Measurements from ENCODE around the gene NDUFA7.
"Not testable (repeated sequence)": the region's sequence is repeated elsewhere in the genome, so short reads cannot be mapped to it uniquely, and the experiment has no call there.

The NDUFA7 gene

DNA sequence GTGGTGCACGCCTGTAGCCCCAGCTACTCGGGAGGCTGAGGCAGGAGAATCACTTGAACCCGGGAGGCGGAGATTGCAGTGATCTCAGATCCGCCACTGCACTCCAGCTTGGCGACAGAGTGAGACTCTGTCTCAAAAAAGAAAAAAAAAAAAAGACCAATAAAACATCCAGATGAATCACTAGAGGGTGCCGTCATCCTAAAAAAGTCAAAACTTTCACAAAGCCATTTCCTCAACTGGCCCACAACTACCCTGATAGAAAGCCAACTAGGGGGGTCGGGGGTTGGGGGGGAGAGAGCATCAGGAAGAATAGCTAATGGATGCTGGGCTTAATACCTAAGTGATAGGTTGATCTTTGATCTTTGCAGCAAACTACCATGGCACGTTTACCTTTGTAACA, 2.3 kb downstream of the NDUFA7 start:
- DNase-seq, result not testable (repeated sequence)

DNA sequence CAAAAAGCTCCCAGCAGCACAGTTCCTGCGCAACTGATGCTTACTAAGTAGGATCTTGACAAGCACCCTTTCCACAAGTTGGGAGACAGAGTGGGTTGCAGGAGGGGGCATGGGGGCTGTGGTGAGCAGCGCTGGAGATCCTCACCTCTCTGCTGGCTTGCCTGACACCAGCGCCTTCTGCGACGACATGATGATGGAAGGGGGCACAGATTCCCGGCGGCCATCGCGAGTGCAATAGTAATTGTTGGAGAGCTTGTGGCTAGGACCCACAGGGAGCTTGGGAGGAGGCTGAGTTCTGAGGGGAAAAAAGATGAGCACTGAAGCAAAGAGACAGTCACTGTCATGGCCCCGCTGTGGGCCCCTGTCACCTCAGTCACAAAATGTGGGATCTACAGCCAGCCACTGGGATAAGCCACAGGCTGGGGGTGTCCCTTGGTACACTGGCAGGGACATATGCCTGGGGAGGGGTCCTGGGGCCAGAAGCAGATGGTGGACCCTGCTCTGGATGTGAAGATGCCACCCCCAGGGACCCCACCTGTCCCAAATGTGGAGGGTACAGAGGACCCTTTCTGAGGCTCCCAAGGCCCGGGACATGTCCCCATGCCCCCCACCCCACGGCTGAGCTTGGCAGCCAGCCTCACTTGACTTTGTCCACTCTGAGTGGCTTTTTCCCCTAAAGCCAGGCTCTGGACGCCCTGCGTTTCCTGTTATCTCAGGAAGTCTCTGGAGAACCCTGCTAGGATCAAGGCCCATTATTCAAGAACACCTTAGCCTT, 4.6 kb downstream of the NDUFA7 start:
- no peak for DNase-seq

GRCh38 chr19:8314981-8315640, 6.1 kb downstream of the NDUFA7 start:
- DNase-seq, result not testable (repeated sequence)

DNA sequence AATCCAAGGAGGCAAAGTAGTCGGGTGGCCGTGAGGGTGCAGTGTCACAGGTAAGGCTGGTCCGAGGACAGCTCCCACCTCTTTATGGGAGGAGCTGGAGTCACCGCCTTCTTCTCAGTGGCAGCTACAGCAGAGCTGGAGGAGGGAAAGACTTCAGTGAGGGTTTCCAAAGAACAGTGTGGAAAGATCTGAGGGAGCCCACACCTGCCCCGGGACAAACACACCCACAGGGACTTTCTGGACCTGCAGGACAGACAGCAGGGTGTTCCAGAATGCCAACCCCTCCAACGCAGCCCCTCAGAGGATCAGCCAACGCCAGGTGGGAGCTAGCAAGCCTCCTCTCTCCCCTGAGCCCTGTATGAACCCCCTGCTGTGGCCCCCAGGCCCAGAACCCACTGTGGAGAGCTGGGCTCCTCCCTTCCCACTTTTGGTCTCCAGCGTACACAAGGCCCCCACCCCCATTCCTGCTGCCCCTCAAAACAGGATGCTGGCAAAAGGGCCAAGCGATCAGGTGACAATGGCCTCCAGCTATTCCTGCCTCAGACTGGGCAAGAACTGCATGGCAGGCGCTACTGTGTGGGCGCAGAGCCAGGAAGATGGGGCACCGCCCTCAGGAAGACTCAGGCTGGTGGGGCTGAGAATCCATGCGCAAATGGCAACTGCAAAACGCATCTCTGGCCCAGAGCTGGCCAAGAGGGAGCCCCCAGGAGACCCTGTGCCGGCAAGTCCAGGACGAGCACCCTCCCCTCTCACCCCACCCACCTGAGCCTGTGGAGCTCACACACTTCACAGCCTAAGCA, 9.5 kb downstream of the NDUFA7 start:
- no peak for DNase-seq

DNA sequence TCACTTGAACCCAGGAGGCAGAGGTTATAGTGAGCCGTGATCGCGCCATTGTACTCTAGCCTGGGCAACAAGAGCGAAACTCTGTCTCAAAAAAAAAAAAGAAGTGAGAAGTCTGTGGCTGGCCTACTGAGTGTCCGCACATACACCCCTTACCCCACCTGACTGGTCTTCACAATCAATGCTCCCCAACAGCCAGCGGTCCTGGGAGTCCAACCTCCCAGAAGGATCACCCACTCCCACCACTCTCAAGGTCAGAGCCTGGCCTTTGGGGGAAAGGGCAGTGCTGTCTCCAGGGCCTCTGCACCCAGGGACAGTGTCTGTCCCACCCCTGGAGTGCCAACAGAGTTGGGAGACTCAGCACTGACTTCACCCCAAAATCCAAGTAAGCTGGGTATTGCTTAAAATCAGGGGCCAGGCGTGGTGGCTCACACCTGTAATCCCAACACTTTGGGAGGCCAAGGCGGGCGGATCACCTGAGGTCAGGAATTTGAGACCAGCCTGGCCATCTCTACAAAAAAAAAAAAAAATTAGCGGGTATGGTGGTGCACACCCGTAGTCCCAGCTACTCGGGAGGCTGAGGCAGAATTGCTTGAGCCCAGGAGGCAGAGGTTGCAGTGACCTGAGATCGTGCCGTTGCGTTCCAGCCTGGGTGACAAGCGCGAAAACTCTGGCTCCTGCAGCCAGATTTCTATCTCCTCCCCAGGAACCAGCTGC, 10.7 kb downstream of the NDUFA7 start:
- no peak for DNase-seq

DNA sequence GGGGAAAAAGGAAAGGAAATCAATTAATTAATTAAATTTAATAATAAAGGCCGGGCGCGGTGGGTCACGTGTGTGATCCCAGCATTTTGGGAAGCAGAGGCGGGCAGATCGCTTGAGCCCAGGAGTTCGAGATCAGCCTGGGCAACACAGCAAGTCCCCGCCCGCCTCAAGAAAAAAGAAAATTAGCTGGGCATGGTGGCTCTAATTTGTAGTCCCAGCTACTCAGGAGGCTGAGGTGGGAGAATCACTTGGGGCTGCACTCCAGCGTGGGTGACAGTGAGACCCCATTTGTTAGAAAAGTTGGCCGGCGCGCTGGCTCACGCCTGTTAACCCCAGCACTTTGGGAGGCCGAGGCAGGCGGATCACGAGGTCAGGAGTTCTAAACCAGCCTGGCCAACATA, 12.3 kb downstream of the NDUFA7 start:
- DNase-seq, result no peak

DNA sequence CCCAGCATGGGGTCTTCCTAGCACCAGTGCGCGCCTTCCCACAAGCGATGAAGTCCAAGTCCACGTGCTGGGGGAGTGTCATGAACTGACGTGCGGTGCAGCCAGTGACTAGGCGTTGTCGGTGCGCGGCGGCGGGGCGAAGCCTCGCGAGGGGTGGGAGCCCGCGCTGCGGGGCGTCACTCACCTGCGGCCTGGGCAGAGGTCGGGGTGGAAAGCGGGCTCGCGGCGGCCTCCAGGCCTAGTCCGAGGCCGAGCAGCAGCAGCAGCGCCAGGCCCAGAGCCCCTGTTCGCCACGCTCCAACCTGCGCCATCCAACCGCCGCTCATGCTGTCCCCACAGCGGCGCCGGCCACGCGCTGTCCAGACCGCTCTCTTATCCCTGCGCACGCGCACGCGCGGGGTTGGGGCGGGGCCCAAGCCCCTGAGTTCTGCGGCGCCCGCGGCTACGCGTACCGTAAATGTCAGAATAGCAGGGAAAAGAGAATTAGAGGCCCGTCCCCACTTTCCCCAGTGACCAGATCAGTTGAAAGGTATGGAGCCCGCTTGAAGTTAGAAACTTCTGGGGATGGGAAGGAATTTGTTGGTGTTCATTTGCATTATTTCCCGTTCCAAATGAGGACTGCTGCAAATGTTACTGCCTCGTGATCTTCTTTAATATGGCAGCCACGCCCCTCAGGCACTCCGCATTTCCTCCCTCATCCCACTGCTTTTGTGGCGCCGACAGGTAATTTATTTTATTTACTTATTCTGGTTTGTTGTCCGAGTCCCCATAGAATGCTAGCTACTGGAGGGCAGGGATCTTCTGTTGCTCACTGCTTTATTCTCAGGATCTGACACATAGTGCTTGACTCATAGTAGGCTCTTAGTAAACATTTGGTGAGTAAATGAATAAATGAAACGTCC, 13.0 kb downstream of the NDUFA7 start, which contains the start of gene CD320:
TSS of gene CD320 (minus strand) at position 394 of the 902 bp plus-strand sequence. CDS start at position 326, 68 bp downstream.
- DNase-seq, result peak; percentile 88

DNA sequence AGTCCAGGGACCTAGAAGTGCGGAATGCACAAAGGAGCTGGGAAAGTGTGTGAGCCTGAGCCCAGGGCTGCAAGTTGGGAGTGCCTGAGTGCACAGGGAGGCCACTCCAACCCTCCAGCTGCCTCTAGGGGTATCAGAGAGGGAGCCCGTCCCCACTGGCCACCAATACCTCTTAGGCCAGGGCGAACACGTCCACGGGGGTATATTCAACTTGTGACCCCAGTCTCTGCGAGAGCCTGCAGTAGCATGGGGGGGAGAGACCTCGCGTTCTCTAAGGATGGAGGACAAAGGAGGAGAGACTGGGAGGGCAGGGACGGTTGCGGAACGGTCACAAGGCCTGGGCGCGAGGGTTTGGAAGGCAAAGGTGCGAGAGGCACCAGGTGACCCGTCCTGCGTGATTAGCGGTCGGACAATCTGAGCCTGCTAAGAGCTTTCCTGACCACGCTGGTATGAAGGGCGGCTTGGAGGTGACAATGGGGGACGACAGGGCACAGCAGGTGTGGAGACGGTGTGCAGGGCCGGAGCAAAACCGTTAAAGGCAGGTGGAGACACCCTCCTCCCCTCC, 13.7 kb downstream of the NDUFA7 start:
- DNase-seq, result no peak

- no peak for DNase-seq
These were observed 14.7 kb downstream of the NDUFA7 start for GRCh38 chr19:8306235-8307054.

DNA sequence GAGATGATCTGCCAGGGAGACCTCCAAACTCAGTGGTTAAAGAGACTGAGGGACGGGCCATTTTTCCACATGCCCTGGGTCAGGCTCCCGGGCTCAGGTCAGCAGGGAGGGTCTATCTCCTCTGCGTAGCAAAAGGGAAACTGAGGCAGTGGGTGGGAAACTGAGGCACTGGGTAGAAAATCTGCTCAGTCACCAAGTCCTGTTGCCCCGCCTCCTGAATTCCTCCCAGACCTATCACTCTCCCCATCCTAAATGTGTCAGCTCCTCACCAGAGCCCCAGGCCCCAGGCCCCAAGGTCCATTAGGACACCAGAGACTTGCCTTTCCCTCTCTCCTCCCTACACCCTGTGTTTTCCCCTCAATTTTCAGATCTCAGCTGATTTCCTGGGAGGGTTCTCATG, 15.4 kb downstream of the NDUFA7 start:
- DNase-seq, result no peak

- DNase-seq, result peak; percentile 15
These were observed 16.1 kb downstream of the NDUFA7 start for GRCh38 chr19:8304841-8305621.

DNA sequence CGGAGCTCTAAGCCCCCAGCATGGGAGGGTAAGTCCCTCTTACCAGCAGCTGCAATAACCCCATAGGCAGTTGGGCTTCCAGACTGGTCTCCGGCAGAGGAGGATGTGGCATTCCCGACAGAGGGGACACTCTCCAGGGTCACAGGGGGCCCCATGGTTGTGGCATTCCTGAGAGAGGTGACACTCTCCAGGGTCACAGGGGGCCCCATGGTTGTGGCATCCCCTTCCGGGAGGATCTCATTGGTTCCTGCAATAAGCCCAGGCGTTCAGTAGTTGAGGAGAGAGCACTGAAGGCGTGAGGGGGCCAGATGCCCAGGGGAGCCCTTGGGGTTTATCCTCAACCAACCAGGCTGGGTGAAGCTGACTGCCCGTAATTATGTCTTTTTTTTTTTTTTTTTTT, 18.4 kb downstream of the NDUFA7 start:
- no peak for DNase-seq

DNA sequence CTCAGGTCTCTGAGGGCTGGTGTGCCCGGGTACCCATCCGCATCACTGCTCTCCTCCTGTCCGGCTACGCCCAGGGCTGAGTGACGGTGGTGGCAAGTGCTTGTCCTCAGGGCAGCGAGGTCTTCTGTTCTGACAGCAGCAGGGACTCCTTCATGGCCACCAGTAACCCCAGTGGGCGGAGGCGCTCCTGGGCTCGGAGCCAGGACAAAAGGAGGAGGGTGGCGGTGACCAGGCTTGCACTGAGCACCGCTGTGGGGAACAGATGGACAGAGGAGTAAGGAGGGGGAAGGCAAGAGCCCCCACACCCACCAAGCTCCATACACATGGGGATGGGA, 18.9 kb downstream of the NDUFA7 start:
- peak; percentile 8 for DNase-seq

DNA sequence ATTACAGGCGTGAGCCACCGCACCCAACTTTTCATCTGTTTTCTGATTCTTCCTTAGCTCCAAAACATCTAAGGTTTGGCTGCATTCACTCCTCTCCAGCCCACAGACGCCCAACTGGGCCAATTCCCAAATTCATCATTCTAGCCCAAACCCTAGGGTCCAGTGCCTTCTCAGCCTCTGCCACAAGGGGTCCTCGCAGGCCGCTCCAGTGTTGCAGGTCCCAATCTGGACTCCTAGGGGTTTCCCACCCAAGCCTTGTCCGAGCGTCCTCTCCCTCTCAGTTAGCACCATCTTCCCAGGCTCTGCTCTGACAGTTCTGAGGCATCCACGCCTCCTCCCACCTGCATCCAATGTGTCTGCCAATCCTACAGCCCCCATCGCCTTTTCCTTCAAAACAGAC, 29.8 kb downstream of the NDUFA7 start:
- not testable (repeated sequence) for DNase-seq

DNA sequence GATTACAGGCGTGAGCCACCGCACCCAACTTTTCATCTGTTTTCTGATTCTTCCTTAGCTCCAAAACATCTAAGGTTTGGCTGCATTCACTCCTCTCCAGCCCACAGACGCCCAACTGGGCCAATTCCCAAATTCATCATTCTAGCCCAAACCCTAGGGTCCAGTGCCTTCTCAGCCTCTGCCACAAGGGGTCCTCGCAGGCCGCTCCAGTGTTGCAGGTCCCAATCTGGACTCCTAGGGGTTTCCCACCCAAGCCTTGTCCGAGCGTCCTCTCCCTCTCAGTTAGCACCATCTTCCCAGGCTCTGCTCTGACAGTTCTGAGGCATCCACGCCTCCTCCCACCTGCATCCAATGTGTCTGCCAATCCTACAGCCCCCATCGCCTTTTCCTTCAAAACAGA, 44.7 kb downstream of the NDUFA7 start:
- DNase-seq, result not testable (repeated sequence)

DNA sequence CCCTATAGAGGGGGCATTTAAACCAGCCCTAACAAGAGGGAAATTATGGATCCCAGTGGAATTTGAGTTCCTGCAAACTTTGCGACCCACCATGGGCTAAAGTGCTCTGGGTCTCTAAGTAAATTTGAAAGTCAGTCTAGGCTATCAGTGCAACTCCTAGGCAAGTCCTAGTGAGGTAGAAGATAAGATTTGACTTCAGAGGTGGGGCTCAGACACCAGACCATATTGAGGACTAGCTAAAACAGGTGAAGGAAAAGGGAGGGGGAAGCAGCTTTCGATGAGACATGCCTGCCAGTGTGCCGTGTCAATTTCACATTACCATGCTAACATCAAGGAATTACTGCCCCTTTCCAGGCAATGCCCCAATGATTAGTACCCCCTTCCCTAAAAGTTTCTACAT, 51.5 kb downstream of the NDUFA7 start:
- no peak for DNase-seq

DNA sequence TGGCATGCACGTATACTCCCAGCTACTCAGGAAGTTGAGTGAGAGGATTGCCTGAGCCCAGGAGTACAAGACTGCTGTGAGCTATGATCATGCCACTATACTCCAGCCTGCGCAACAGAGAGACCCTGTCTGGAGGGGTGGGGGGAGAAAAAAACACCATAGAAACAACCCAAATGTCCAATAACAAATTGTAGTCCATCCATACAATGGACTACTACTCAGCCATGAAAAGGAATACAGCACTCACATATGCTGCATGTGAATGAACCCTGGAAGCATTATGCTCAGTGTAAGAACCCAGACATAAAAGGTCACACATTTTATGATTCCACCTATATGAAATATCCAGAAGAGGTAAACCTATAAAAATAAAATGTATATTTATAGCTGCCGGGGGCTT, 55.3 kb downstream of the NDUFA7 start:
- no peak for DNase-seq

DNA sequence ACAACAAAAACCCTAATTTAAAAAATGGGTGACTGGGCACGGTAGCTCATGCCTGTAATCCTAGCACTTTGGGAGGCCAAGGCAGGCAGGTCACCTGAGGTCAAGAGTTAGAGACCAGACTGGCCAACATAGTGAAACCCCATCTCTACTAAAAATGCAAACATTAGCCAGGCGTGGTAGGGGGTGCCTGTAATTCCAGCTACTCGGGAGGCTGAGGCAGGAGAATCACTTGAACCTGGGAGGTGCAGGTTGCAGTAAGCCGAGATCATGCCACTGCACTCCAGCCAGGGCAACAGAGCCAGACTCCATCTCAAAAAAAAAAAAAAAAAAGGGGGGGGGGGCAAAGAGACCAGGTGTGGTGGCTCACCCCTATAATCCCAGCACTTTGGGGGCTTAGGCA, 56.9 kb downstream of the NDUFA7 start:
- DNase-seq, result not testable (repeated sequence)

GRCh38 chr19:8262431-8262830, 58.7 kb downstream of the NDUFA7 start:
- no peak for DNase-seq

GRCh38 chr19:8261881-8262280, 59.3 kb downstream of the NDUFA7 start:
- no peak for DNase-seq
